HS-5 (cell line): ENCODE data around the gene VRK1.

ENCODE experiments used
- DNase-seq: peaks from one replicate; pipeline ENCODE4 v3.0.0-alpha.2; 2012; ENCODE audit warnings: low read depth

Gene VRK1

GRCh38 chr14:96925422-96925821 is 128.2 kb downstream of the VRK1 start:
- DNase-seq = no peak

- DNase-seq = no peak
These were observed 128.8 kb downstream of the VRK1 start for GRCh38 chr14:96926001-96926400.

- DNase-seq = no peak
These were observed 131.7 kb downstream of the VRK1 start for GRCh38 chr14:96928779-96929380.

GRCh38 chr14:96929950-96930349 is 132.8 kb downstream of the VRK1 start:
- DNase-seq = no peak

- DNase-seq = no peak
These were observed 133.3 kb downstream of the VRK1 start for GRCh38 chr14:96930526-96930925.
